Ovary (tissue), 9 donors: Measurements from ENCODE around the gene EBF4. TPM values are rescaled to one million over a fixed set of nuclear protein-coding genes. Genes with fewer than 3 reads are reported as not detected.

Experiments
- DNase-seq, 5 donors: peaks; one replicate each; pipeline ENCODE4 v3.0.0-alpha.2; 2019 to 2020
- H3K27ac ChIP-seq, 2 donors: fragments of 200-600 bp; one replicate each; pipeline versions ENCODE4 v1.5.1 to v1.8.0; 2019 to 2022
- H3K27me3 ChIP-seq: fragments of 200-600 bp; one replicate; pipeline ENCODE4 v1.8.0; 2022
- H3K36me3 ChIP-seq: fragments of 200-600 bp; sonication (generic); one replicate; pipeline ENCODE4 v1.5.1; 2019
- H3K4me1 ChIP-seq: one replicate; pipeline ENCODE4 v1.8.1; 2013; ENCODE audit warnings: mild to moderate bottlenecking, moderate library complexity; ENCODE audit not compliant: insufficient read depth
- H3K4me3 ChIP-seq: fragments of 200-600 bp; sonication (generic); one replicate; pipeline ENCODE4 v1.5.1; 2017
- H3K9me3 ChIP-seq, 2 donors: fragments of 200-600 bp in 1 of 2; sonication (generic) in 1 of 2; one replicate each; pipeline versions ENCODE4 v1.5.1 to v1.8.1; 2013 to 2019; ENCODE audit warnings: mild to moderate bottlenecking in 1 of 2, moderate library complexity in 1 of 2
- EP300 ChIP-seq: sonication (generic); formaldehyde crosslinking; IDR thresholded peaks from one replicate; pipeline ENCODE4 v1.6.1; 2017; ENCODE audit warnings: antibody characterized with exemption
- POLR2A ChIP-seq: fragments of 450-650 bp; IDR thresholded peaks from one replicate; pipeline ENCODE4 v1.6.1; 2017; ENCODE audit warnings: antibody characterized with exemption, mild to moderate bottlenecking, moderate library complexity
- WGBS, 3 donors: extraction: QIAGEN DNeasy Blood & Tissue Kit in 1 of 3; methylation state at CpG; one replicate each; pipeline versions ENCODE4 v1.1.5 to v1.1.7; 2013 to 2017; 5-methylcytosine and 5-hydroxymethylcytosine counted together
- intact Hi-C, 4 donors: fragments of 100-400 bp; cut with DNase I; formaldehyde crosslinking; loops; one replicate each; pipeline versions ENCODE4 v1.11.0 to v1.15.1; 2022 to 2023
- polyA plus RNA-seq, 2 donors: library from polyadenylated mRNA; stranded (reverse); fragments of 200-250 nt in 1 of 2; fragments of 350-450 nt in 1 of 2; fragmentation: Illumina TruSeq in 1 of 2; extraction: RNeasy Lipid Tissue Mini Kit (QIAGEN cat#74804) in 1 of 2; gene quantifications; one replicate each; pipeline ENCODE4 v1.2.3, GENCODE V29; 2013 to 2014
- total RNA-seq, 7 donors: library from RNA; depleted of rRNA in 2 of 7; stranded (reverse); fragments of >200 nt in 2 of 7; fragmentation: NEBNext Ultra II Directional in 3 of 7; extraction: Animal tissue kit (Norgen Biotek cat#: 25700) in 3 of 7; gene quantifications; one replicate each; pipeline versions ENCODE4 v1.1.0 to v1.2.4, GENCODE V29; 2016 to 2023
- TF ChIP-seq, protein P1 (sequence below), 3 donors: fragments of 450-650 bp in 2 of 3; fragments of 200-600 bp in 1 of 3; IDR thresholded peaks; one replicate each; pipeline versions ENCODE4 v1.5.1 to v1.8.0; 2016 to 2022; ENCODE audit warnings: antibody characterized with exemption in 3 of 3, mild to moderate bottlenecking in 1 of 3
- donor health status: DM: no; HTN: no; CAD: no; lungs with moderate emphysema.
- donor health status: DM: no; HTN: no; CAD: no.
- donor health status: Bipolar disorder and iron deficiency.
- donor health status: DM: yes; HTN: yes; CAD: no.
- donor health status: DM: no; HTN: no; CAD: no.
- donor health status: DM: yes; HTN: yes; CAD: no.

The EBF4 gene
- total and polyA plus RNA-seq, 9 donors: 9.4 to 67.7 (median 36.2) TPM

DNA sequence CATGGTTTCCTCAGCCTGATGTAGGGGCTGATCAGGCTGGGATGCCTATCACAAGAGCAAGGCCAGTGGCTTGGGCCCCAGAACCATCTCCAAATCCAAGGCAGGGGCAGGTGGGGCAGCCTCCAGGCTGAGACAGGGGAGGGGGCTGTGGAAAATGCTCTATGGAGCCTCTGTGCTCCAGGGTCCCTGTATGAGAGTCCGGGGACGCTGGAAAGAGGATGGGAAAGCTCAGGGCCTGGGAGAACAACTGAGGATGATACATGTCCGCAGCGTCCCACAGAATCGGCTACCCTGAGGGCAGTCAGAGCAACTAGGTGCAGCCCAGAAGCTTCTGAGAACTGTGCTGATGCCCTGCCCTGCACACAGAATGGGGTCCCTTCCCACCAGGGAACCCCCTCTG, 64.4 kb downstream of the EBF4 start:
- intact Hi-C loops: loop anchor here in 2 of 4 donors (5.0 to 10.0 kb wide), 3 partner anchors 58 to 95 kb away; partner anchors contain the start of genes C20orf141 (in 1 of the 2), PCED1A (in 1 of the 2), TMEM239 (in 1 of the 2) and VPS16 (in 1 of the 2)
- DNase-seq: no peak
- WGBS, 3 donors: 90 to 93% (median 92%) methylated on average over 5 of the region's 5 CpGs
- H3K4me3 ChIP-seq: no peak overlapping the region
- TF ChIP-seq POLR2A (no peak), EP300 (no peak)
- TF ChIP-seq, protein P1, sequence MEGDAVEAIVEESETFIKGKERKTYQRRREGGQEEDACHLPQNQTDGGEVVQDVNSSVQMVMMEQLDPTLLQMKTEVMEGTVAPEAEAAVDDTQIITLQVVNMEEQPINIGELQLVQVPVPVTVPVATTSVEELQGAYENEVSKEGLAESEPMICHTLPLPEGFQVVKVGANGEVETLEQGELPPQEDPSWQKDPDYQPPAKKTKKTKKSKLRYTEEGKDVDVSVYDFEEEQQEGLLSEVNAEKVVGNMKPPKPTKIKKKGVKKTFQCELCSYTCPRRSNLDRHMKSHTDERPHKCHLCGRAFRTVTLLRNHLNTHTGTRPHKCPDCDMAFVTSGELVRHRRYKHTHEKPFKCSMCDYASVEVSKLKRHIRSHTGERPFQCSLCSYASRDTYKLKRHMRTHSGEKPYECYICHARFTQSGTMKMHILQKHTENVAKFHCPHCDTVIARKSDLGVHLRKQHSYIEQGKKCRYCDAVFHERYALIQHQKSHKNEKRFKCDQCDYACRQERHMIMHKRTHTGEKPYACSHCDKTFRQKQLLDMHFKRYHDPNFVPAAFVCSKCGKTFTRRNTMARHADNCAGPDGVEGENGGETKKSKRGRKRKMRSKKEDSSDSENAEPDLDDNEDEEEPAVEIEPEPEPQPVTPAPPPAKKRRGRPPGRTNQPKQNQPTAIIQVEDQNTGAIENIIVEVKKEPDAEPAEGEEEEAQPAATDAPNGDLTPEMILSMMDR (IDR thresholded peaks at IDR 0.05): no peak
- H3K27ac ChIP-seq: no peak overlapping the region
- no peaks in the 10 kb centered on the region for H3K4me1 ChIP-seq
- H3K27me3 ChIP-seq: no peaks in the 10 kb centered on the region
- no peaks in the 10 kb centered on the region for H3K36me3 ChIP-seq
- H3K9me3 ChIP-seq: no peaks in the 10 kb centered on the region

DNA sequence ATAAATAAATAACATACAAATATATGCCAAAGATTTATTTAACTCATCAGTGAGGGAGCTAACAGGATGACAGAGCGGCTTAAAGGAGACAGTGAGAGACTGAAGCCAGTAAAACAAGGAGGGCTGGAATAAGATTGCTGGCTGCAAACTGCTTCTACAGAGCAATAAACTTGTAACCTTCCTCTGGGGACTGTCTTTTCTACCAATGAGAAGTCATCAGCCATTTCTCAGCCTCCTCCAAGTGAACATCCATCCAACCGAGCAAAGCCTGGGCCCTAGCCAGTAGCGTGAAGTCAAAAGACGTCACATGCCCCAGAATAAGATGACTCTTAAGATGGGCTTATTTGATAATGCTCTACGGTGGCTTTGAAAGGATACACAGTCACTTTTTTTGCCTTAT, 65.4 kb downstream of the EBF4 start:
- Histone ChIP-seq H3K4me1 (no peaks in the 10 kb centered on the region), H3K4me3 (no peak overlapping the region), H3K27ac (no peak overlapping the region), H3K36me3 (no peaks in the 10 kb centered on the region), H3K9me3 (no peaks in the 10 kb centered on the region), H3K27me3 (no peaks in the 10 kb centered on the region)
- intact Hi-C loops: loop anchor here in 2 of 4 donors (5.0 to 10.0 kb wide), 3 partner anchors 57 to 94 kb away; partner anchors contain the start of genes C20orf141 (in 1 of the 2), PCED1A (in 1 of the 2), TMEM239 (in 1 of the 2) and VPS16 (in 1 of the 2)
- DNase-seq: no peak
- no peak for TF ChIP-seq EP300
- TF ChIP-seq POLR2A: no peak
- TF ChIP-seq, protein P1 (IDR thresholded peaks at IDR 0.05): no peak
- WGBS, 3 donors: 77 to 91% (median 89%) methylated on average over 5 of the region's 5 CpGs

DNA sequence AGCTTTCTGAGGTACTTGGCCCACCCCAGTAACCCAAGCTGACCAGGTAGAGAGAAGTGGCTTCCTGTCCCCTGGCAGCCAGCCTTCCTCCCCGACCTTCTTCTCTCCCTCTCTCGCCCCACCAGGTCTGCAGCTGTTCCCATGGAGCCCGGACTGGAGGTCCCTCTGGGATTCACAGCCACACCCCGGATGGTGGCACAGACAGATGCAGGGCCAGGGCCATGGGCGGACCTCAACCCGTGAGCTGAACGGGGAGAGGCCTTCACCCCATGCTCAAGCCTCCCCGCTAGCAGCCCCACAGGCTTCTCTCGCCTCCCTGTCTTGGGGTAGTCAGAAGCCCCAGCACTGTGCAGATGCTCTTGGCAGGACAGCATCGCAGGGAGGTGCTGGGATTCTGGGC, 66.6 kb downstream of the EBF4 start:
- Histone ChIP-seq H3K36me3 (no peaks in the 10 kb centered on the region), H3K27me3 (no peaks in the 10 kb centered on the region), H3K4me1 (no peaks in the 10 kb centered on the region), H3K27ac (no peak overlapping the region), H3K4me3 (no peak overlapping the region), H3K9me3 (no peaks in the 10 kb centered on the region)
- TF ChIP-seq, protein P1 (IDR thresholded peaks at IDR 0.05): no peak
- no peak for TF ChIP-seq POLR2A
- no peak for TF ChIP-seq EP300
- DNase-seq: no peak
- WGBS, 3 donors: 83 to 93% (median 86%) methylated on average over 9 to 10 of the region's 10 CpGs
- intact Hi-C loops: loop anchor here in 2 of 4 donors (5.0 to 10.0 kb wide), 3 partner anchors 56 to 93 kb away; partner anchors contain the start of genes C20orf141 (in 1 of the 2), PCED1A (in 1 of the 2), TMEM239 (in 1 of the 2) and VPS16 (in 1 of the 2)

DNA sequence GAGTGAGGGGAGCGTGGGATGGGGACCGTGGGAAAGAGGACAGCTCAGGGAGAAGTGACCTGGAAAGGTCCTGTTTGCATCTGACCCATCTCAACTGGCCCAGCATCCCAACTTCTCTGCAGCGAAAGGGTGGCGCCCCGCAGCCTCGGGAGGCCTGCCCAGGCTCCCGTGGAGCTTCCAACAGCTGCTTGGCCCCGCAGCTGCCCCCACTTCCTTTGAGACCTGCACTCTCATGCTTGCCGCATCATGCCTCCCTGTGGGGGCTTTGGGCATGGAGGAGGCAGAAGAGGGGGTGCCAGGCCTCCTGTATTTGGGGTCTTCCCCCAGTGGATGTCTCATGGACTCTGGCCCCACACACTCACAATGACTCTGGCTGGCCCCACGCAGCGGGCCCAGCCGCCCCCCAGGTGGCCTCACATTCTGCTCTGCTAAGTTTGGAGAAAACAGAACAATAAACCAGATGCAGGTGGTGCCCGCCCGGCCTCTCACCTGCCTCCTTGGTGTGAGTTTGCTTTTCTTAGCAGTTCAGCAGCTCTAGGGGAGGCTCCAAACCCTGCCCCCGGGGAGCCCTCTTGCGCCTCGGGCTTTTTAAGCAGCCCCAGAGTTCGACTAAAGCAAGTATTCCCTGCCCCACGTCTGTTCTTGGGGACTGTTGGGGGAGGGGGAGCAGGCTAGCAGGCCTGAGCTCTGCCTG, 67.2 kb downstream of the EBF4 start:
- DNase-seq: no peak
- 70 to 77% (median 73%) methylated on average over 19 of the region's 19 CpGs for WGBS, 3 donors
- no peaks in the 10 kb centered on the region for H3K36me3 ChIP-seq
- intact Hi-C loops: loop anchor here in 2 of 4 donors (5.0 to 10.0 kb wide), 3 partner anchors 55 to 93 kb away; partner anchors contain the start of genes C20orf141 (in 1 of the 2), PCED1A (in 1 of the 2), TMEM239 (in 1 of the 2) and VPS16 (in 1 of the 2)
- no peaks in the 10 kb centered on the region for H3K27me3 ChIP-seq
- no peaks in the 10 kb centered on the region for H3K4me1 ChIP-seq
- no peak overlapping the region for H3K27ac ChIP-seq
- no peak overlapping the region for H3K4me3 ChIP-seq
- TF ChIP-seq, protein P1 (IDR thresholded peaks at IDR 0.05): no peak
- no peak for TF ChIP-seq EP300
- no peak for TF ChIP-seq POLR2A
- H3K9me3 ChIP-seq: no peaks in the 10 kb centered on the region
